ENCODE results near the gene VTI1A. TPM values are rescaled to one million over a fixed set of nuclear protein-coding genes. Genes with fewer than 3 reads are reported as not detected.

The VTI1A gene
- total and polyA plus RNA-seq, 2 of the 4 experiments (the other 2 are of a cell fraction) = 9.7 to 24.9 TPM

DNA sequence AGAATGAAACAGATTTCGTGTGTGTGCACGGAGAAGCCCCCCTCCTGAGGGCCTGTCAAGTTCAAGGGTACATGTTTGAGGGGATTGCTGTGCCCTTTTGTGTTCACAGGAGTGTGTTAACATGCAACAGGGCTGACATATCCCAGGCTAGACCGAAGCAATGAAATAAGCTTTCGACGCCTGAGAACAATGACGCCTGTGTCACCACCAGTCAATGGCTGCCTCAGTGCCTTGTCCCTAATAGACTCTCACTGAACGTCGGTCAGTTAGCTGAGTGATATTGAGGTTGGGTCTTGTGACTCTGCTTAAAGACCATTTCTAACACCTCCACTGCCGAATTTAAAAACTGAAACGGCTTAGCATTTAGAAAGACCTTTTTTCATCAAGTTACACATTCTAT, 327.8 kb downstream of the VTI1A start:
- CTCF ChIA-PET = interaction anchor here (0.8 kb wide), 1 partner anchor 10 kb away, joined by 3 read pairs; no protein-coding TSS in a partner anchor
- 82% methylated on average over 2 of the region's 10 CpGs; no CpG with 5 or more reads in 1 of the 2 experiments for WGBS, 2 experiments (ENCODE audit: extremely low coverage in 2 of 2, insufficient read length in 1 of 2)
- dilution Hi-C loops (cut with HindIII; ENCODE audit: low sequenced_read_pairs, unreplicated experiment) = no loop called here

More for the DNA sequence above, 327.8 kb downstream of the VTI1A start:
- H3K4me1 ChIP-seq (ENCODE audit: control insufficient read depth, insufficient read depth, low read length) = no peaks in the 10 kb centered on the region; the same call in 1 of the 2 replicates
- no peak overlapping the region for H2BK5ac ChIP-seq (ENCODE audit: low read depth, low read length, poor library complexity, severe bottlenecking)
- DNase-seq (no peak), ATAC-seq (ENCODE audit: low read depth) (no peak)
- H4K91ac ChIP-seq (ENCODE audit: insufficient read depth, low read depth, low read length) = no peak overlapping the region
- H3K4me2 ChIP-seq (ENCODE audit: low read depth, low read length) = no peak overlapping the region
- H4K8ac ChIP-seq (ENCODE audit: low read depth in 2 of 2, low read length in 2 of 2) = no peak overlapping the region
- H2BK20ac ChIP-seq (ENCODE audit: low read depth, low read length) = no peak overlapping the region
- H3K79me1 ChIP-seq (ENCODE audit: low read depth in 1 of 2, low read length in 2 of 2) = no peaks in the 10 kb centered on the region
- no peak overlapping the region for H3K18ac ChIP-seq (ENCODE audit: low read depth, low read length)
- in situ Hi-C loops (cut with MboI; ENCODE audit: low sequenced_read_pairs) = no loop called here
- no peaks in the 10 kb centered on the region for H3K36me3 ChIP-seq (ENCODE audit: control insufficient read depth, insufficient read depth, low read length)
- H3K9me1 ChIP-seq (ENCODE audit: insufficient read depth, low read length) = peaks cover 2% of the 10 kb centered on the region; the same call in 1 of the 2 replicates
- POLR2A ChIA-PET (ENCODE audit: unreplicated experiment) = no interaction called here
- H3K9me3 ChIP-seq (ENCODE audit: control insufficient read depth, insufficient read depth, low read length) = no peaks in the 10 kb centered on the region
- H2AFZ ChIP-seq (replicated peaks; ENCODE audit: low read length, poor library complexity) = no peak overlapping the region
- H2AK5ac ChIP-seq (ENCODE audit: low read depth, low read length) = no peak overlapping the region
- no peak overlapping the region for H3K4me3 ChIP-seq (ENCODE audit: insufficient read depth, low read depth, low read length)
- no peak overlapping the region for H2BK15ac ChIP-seq (ENCODE audit: low read depth, low read length)
- H3K27ac ChIP-seq (ENCODE audit: insufficient read depth, low read length) = no peak overlapping the region
- intact Hi-C loops (cut with micrococcal nuclease) = loop anchor here (5.0 kb wide), 1 partner anchor 178 kb away; the partner anchor contains the start of gene TCF7L2
- H3K4ac ChIP-seq (ENCODE audit: low read depth, low read length) = no peak overlapping the region
- H4K20me1 ChIP-seq (ENCODE audit: insufficient read depth, low read length) = no peaks in the 10 kb centered on the region
- H2BK120ac ChIP-seq (ENCODE audit: low read depth, low read length) = no peak overlapping the region
- TF ChIP-seq FOS (IDR thresholded peaks at IDR 0.05; ENCODE audit: low read depth, low read length) (no peak), BHLHE40 (IDR thresholded peaks at IDR 0.05; ENCODE audit: low read depth, low read length) (no peak), CHD1 (IDR thresholded peaks at IDR 0.05; ENCODE audit: low read depth, low read length) (no peak), MXI1 (IDR thresholded peaks at IDR 0.05; ENCODE audit: borderline replicate concordance, low read depth, low read length) (no peak)
- TF ChIP-seq, protein P1, sequence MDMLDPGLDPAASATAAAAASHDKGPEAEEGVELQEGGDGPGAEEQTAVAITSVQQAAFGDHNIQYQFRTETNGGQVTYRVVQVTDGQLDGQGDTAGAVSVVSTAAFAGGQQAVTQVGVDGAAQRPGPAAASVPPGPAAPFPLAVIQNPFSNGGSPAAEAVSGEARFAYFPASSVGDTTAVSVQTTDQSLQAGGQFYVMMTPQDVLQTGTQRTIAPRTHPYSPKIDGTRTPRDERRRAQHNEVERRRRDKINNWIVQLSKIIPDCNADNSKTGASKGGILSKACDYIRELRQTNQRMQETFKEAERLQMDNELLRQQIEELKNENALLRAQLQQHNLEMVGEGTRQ (IDR thresholded peaks at IDR 0.05; ENCODE audit: low read depth, low read length) = no peak
- H3K14ac ChIP-seq (replicated peaks; ENCODE audit: low read depth, low read length) = no peak overlapping the region
- H3K56ac ChIP-seq (ENCODE audit: extremely low read depth, insufficient read depth, low read length) = no peak overlapping the region
- no peak overlapping the region for H2AK9ac ChIP-seq (replicated peaks; ENCODE audit: low read depth, low read length, poor library complexity)
- H4K5ac ChIP-seq (ENCODE audit: low read depth, low read length) = no peak overlapping the region
- BruUV-seq (replicated peaks) = no TSS peak
- no peak overlapping the region for H3K23ac ChIP-seq (ENCODE audit: low read depth, low read length)
- H3K9ac ChIP-seq (ENCODE audit: low read depth, low read length) = no peak overlapping the region
- H3K27me3 ChIP-seq (ENCODE audit: control insufficient read depth, insufficient read depth, low read length) = no peaks in the 10 kb centered on the region

Measured in IMR-90 (cell line).